Esophagus mucosa (tissue), 1 donor: ENCODE results near the gene PNN. TPM values are rescaled to one million over a fixed set of nuclear protein-coding genes. Genes with fewer than 3 reads are reported as not detected.
"Not testable (repeated sequence)": the region's sequence is repeated elsewhere in the genome, so short reads cannot be mapped to it uniquely, and the experiment has no call there.

Experiments used
- ATAC-seq: fragments of 200-7000 bp; cut with Tn5 transposase; one replicate; pipeline ENCODE4 v1.9.1; 2020
- total RNA-seq: library from RNA; stranded (reverse); gene quantifications from one replicate; pipeline ENCODE4 v1.2.4, GENCODE V29; 2023
- donor health status: DM: yes; HTN: yes; CAD: no.

Gene PNN
- total RNA-seq, 1 donor from 2014 or later: 24.3 TPM

- ATAC-seq: no peak
Observed at GRCh38 chr14:39229601-39230110, 54.6 kb downstream of the PNN start.

DNA sequence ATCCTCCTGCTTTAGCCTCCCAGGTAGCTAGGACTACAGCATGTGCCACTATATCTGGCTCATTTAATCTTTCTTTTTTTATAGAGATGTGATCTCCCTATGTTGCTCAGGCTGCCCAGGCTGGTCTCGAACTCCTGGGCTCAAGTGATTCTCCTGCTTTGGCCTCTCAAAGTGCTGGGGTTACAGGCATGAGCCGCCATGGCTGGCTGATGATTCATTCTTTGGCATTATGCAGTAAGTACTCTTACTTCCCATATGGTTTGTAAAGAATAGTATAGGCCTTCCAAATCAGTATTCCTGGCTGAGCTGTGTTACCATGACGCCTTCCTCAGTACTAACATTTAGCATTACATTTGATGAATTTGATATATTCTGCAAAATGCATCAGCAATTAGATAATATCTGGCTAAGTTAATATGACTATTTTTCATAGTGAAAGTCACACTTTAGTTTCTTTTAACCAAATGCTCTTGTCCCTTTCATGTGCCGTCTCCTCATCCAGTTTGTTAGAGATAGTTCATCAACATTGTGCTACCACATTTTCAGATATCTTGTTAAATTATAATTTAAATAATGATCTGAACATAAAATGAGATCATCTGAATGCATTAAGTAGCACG lies 55.5 kb downstream of the PNN start:
- ATAC-seq: no peak

- not testable (repeated sequence) for ATAC-seq
Observed at GRCh38 chr14:39231751-39232553, 56.9 kb downstream of the PNN start.

Other genes with a start within 250 kb of the PNN start
- 23.3 TPM for gene SEC23A, start 72.0 kb upstream of the PNN start, total RNA-seq
- gene GEMIN2, start 60.9 kb upstream of the PNN start, total RNA-seq: 10.7 TPM
- 24.3 TPM for gene TRAPPC6B, start 4.9 kb upstream of the PNN start, total RNA-seq
- 45.1 TPM for gene MIA2, start 58.7 kb downstream of the PNN start, total RNA-seq